Pancreas (tissue), 10 donors: ENCODE measurements around the gene ARHGAP28. TPM values are rescaled to one million over a fixed set of nuclear protein-coding genes. Genes with fewer than 3 reads are reported as not detected.
A peak's percentile ranks its signal among the peaks of the same experiment; 100 is the strongest.

Experiments
- ATAC-seq, 4 donors: fragments of 200-7000 bp; cut with Tn5 transposase; one replicate each; pipeline versions ENCODE4 v1.8.0 to v1.9.1; 2020; ENCODE audit warnings: mild to moderate bottlenecking in 4 of 4, moderate library complexity in 4 of 4
- DNase-seq, 6 donors: peaks; one replicate each; pipeline ENCODE4 v3.0.0-alpha.2; 2020
- FAIRE-seq: peaks from 2 replicates; lab custom pipeline; 2012; peaks lifted over from hg19 to GRCh38; lab: Jason Lieb, UNC
- H3K27ac ChIP-seq, 4 donors: fragments of 200-600 bp; sonication (generic); 1 replicate in 3 of 4; 2 replicates in 1 of 4; pipeline versions ENCODE4 v1.5.0 to v1.8.0; 2020
- H3K27me3 ChIP-seq, 4 donors: fragments of 200-600 bp; one replicate each; pipeline ENCODE4 v1.8.0; 2021
- H3K36me3 ChIP-seq, 3 donors: fragments of 200-600 bp; sonication (generic) in 1 of 3; one replicate each; pipeline versions ENCODE4 v1.5.0 to v1.8.0; 2020 to 2021
- H3K4me1 ChIP-seq, 3 donors: fragments of 200-600 bp; one replicate each; pipeline ENCODE4 v1.8.0; 2021
- H3K4me3 ChIP-seq, 4 donors: fragments of 200-600 bp; sonication (generic) in 2 of 4; one replicate each; pipeline versions ENCODE4 v1.5.0 to v1.8.0; 2020 to 2021
- H3K9me3 ChIP-seq, 4 donors: fragments of 200-600 bp; one replicate each; pipeline ENCODE4 v1.8.0; 2021
- CTCF ChIP-seq, 4 donors: fragments of 200-600 bp; sonication (generic) in 3 of 4; IDR thresholded peaks; one replicate each; pipeline versions ENCODE4 v1.5.0 to v1.8.0; 2021; ENCODE audit warnings: antibody characterized with exemption in 4 of 4
- WGBS, 2 donors: extraction: QIAGEN DNeasy Blood & Tissue Kit; methylation state at CpG; one replicate each; pipeline ENCODE4 v1.1.7; 2013; 5-methylcytosine and 5-hydroxymethylcytosine counted together
- intact Hi-C, 3 donors: fragments of 100-400 bp; cut with DNase I; formaldehyde crosslinking; loops; one replicate each; pipeline versions ENCODE4 v1.11.1 to v1.14.2; 2022
- polyA plus RNA-seq, 2 donors: library from polyadenylated mRNA; stranded (reverse); fragments of 200-250 nt; gene quantifications; one replicate each; pipeline ENCODE4 v1.2.3, GENCODE V29; 2013
- total RNA-seq, 6 donors: library from RNA; stranded (reverse); fragmentation: NEBNext Ultra II Directional in 4 of 6; extraction: Animal tissue kit (Norgen Biotek cat#: 25700) in 4 of 6; gene quantifications; one replicate each; pipeline versions ENCODE4 v1.2.1 to v1.2.4, GENCODE V29; 2021 to 2023
- donor health status: healthy with polysubstance abuse.
- donor health status: DM: no; HTN: no; CAD: no; lungs with moderate emphysema.
- donor health status: DM: no; HTN: no; CAD: no.
- donor health status: control.
- donor health status: control.
- donor health status: Bipolar disorder and iron deficiency.
- donor health status: DM: yes; HTN: yes; CAD: no.
- donor health status: DM: no; HTN: no; CAD: no.
- donor health status: DM: no; HTN: no; CAD: no.
- donor health status: DM: yes; HTN: yes; CAD: no.

ARHGAP28 gene
- total and polyA plus RNA-seq, 8 donors = 0.91 to 9.9 (median 6.9) TPM

GRCh38 chr18:6877288-6877687 lies 147.8 kb downstream of the ARHGAP28 start:
- FAIRE-seq = no peak
- intact Hi-C loops = no loop called here
- 87 to 90% methylated on average over 14 of the region's 14 CpGs for WGBS, 2 donors

GRCh38 chr18:6878556-6879297 lies 149.2 kb downstream of the ARHGAP28 start:
- WGBS, 2 donors = 83 to 91% methylated on average over 11 of the region's 11 CpGs
- Histone ChIP-seq H3K27ac (no peak overlapping the region), H3K9me3 (no peaks in the 10 kb centered on the region), H3K4me3 (no peak overlapping the region), H3K4me1 (no peaks in the 10 kb centered on the region), H3K36me3 (no peaks in the 10 kb centered on the region), H3K27me3 (no peaks in the 10 kb centered on the region)
- FAIRE-seq (no peak), DNase-seq (no peak), ATAC-seq (no peak)
- TF ChIP-seq CTCF (IDR thresholded peaks at IDR 0.05) = no peak
- intact Hi-C loops = no loop called here

More at GRCh38 chr18:6877288-6877687, 147.8 kb downstream of the ARHGAP28 start:
- Histone ChIP-seq H3K36me3 (no peaks in the 10 kb centered on the region), H3K9me3 (no peaks in the 10 kb centered on the region), H3K4me1 (no peaks in the 10 kb centered on the region), H3K27me3 (no peaks in the 10 kb centered on the region), H3K27ac (no peak overlapping the region), H3K4me3 (no peak overlapping the region)
- ATAC-seq = no peak
- no peak for DNase-seq
- TF ChIP-seq CTCF (IDR thresholded peaks at IDR 0.05) = no peak

- ATAC-seq = no peak
- H3K27ac ChIP-seq = no peak overlapping the region
- no peaks in the 10 kb centered on the region for H3K9me3 ChIP-seq
- WGBS, 2 donors = 82 to 89% methylated on average over 14 of the region's 14 CpGs
- no peak for DNase-seq
- H3K4me1 ChIP-seq = no peaks in the 10 kb centered on the region
- FAIRE-seq = no peak
- no peak overlapping the region for H3K4me3 ChIP-seq
- intact Hi-C loops = loop anchor here in 1 of 3 donors (10.0 kb wide), 1 partner anchor 1005 kb away; no protein-coding TSS in a partner anchor
- TF ChIP-seq CTCF (IDR thresholded peaks at IDR 0.05) = no peak
- no peaks in the 10 kb centered on the region for H3K36me3 ChIP-seq
- H3K27me3 ChIP-seq = no peaks in the 10 kb centered on the region
Observed at GRCh38 chr18:6879508-6880195, 150.1 kb downstream of the ARHGAP28 start.

GRCh38 chr18:6881034-6881820 lies 151.7 kb downstream of the ARHGAP28 start:
- Histone ChIP-seq H3K4me1 (no peaks in the 10 kb centered on the region), H3K36me3 (no peaks in the 10 kb centered on the region), H3K9me3 (no peaks in the 10 kb centered on the region), H3K27me3 (no peaks in the 10 kb centered on the region), H3K27ac (no peak overlapping the region), H3K4me3 (no peak overlapping the region)
- intact Hi-C loops = loop anchor here in 1 of 3 donors (10.0 kb wide), 1 partner anchor 1006 kb away; no protein-coding TSS in a partner anchor
- FAIRE-seq (no peak), ATAC-seq (peak in 1 of 4 donors; percentile 14), DNase-seq (no peak)
- TF ChIP-seq CTCF (IDR thresholded peaks at IDR 0.05) = no peak
- WGBS, 2 donors = 54 to 60% methylated on average over 6 of the region's 6 CpGs
